HEK293 (cell line): ENCODE data around the gene OR2A14.

Experiments
- CTCF ChIA-PET: fragments of 350-600 bp; formaldehyde crosslinking; extraction: SDS; loops from one replicate; lab custom pipeline; 2021; ENCODE audit warnings: antibody characterized with exemption; lab: Yijun Ruan, JAX
- POLR2A ChIA-PET: fragments of 300-600 bp; formaldehyde crosslinking; extraction: SDS; loops from one replicate; lab custom pipeline; 2020; ENCODE audit warnings: antibody characterized with exemption, inconsistent platforms; lab: Yijun Ruan, JAX
- H3K27ac ChIP-seq: fragments of 200-500 bp; sonication (Bioruptor generic); 2 replicates; pipeline ENCODE4 v1.5.1; 2014; ENCODE audit warnings: low read depth, low read length, control low read depth, inconsistent platforms; ENCODE audit errors: extremely low read depth
- H3K36me3 ChIP-seq, 2 experiments: fragments of 200-500 bp in 1 of 2; sonication (Bioruptor generic) in 1 of 2; 1 replicate in 1 of 2; 2 replicates in 1 of 2; pipeline ENCODE4 v1.5.1; 2014 to 2017; ENCODE audit warnings: inconsistent platforms in 2 of 2, low read length in 2 of 2; ENCODE audit not compliant: control insufficient read depth in 2 of 2, insufficient read depth in 1 of 2
- H3K4me1 ChIP-seq: fragments of 200-500 bp; sonication (Bioruptor generic); 2 replicates; pipeline ENCODE4 v1.5.1; 2014; ENCODE audit warnings: mild to moderate bottlenecking, low read length, inconsistent platforms; ENCODE audit not compliant: control insufficient read depth, insufficient read depth
- H3K4me3 ChIP-seq: 2 replicates; pipeline ENCODE4 v1.5.1; 2011; ENCODE audit warnings: low read depth, mild to moderate bottlenecking, control low read depth, low read length, moderate library complexity
- H3K9me3 ChIP-seq: fragments of 200-500 bp; sonication (Bioruptor generic); 2 replicates; pipeline ENCODE4 v1.5.1; 2014; ENCODE audit warnings: low read depth, low read length, inconsistent platforms; ENCODE audit not compliant: control insufficient read depth, insufficient read depth
- MEIS1 ChIP-seq: sonication (generic); formaldehyde crosslinking; IDR thresholded peaks from 2 replicates; pipeline ENCODE4 v1.8.1; 2022; ENCODE audit warnings: missing genetic modification reagents, mild to moderate bottlenecking, borderline replicate concordance
- OVOL3 ChIP-seq: fragments of 450-650 bp; formaldehyde crosslinking; IDR thresholded peaks from 2 replicates; pipeline ENCODE4 v1.5.1; 2016; ENCODE audit warnings: missing biosample characterization, missing genetic modification characterization
- RBAK ChIP-seq: fragments of 450-650 bp; formaldehyde crosslinking; IDR thresholded peaks from 2 replicates; pipeline ENCODE4 v1.5.1; 2016; ENCODE audit warnings: missing biosample characterization, missing genetic modification characterization
- SETDB1 ChIP-seq: IDR thresholded peaks from one replicate; pipeline ENCODE4 v1.6.1; 2017; ENCODE audit warnings: mild to moderate bottlenecking, low read length, moderate library complexity, mixed read lengths; ENCODE audit not compliant: insufficient read length
- ZBTB10 ChIP-seq: fragments of 450-650 bp; formaldehyde crosslinking; IDR thresholded peaks from 2 replicates; pipeline ENCODE4 v1.5.1; 2016; ENCODE audit warnings: missing biosample characterization, missing genetic modification characterization
- ZBTB44 ChIP-seq: fragments of 450-650 bp; IDR thresholded peaks from 2 replicates; pipeline ENCODE4 v1.5.1; 2018; ENCODE audit warnings: missing biosample characterization, mild to moderate bottlenecking, missing genetic modification characterization
- ZFHX2 ChIP-seq: fragments of 450-650 bp; formaldehyde crosslinking; conservative IDR thresholded peaks from 2 replicates; pipeline ENCODE4 v1.5.1; 2016; ENCODE audit warnings: missing biosample characterization, missing genetic modification characterization
- ZFP3 ChIP-seq: fragments of 450-650 bp; formaldehyde crosslinking; IDR thresholded peaks from 2 replicates; pipeline ENCODE4 v1.5.1; 2016; ENCODE audit warnings: low read depth, missing biosample characterization, missing genetic modification characterization
- ZNF10 ChIP-seq: fragments of 450-650 bp; formaldehyde crosslinking; IDR thresholded peaks from 2 replicates; pipeline ENCODE4 v1.5.1; 2017; ENCODE audit warnings: missing biosample characterization, missing genetic modification characterization
- ZNF140 ChIP-seq: fragments of 450-650 bp; formaldehyde crosslinking; IDR thresholded peaks from 2 replicates; pipeline ENCODE4 v1.5.1; 2016; ENCODE audit warnings: missing biosample characterization, missing genetic modification characterization
- ZNF169 ChIP-seq: fragments of 450-650 bp; formaldehyde crosslinking; IDR thresholded peaks from 2 replicates; pipeline ENCODE4 v1.5.1; 2016; ENCODE audit warnings: missing biosample characterization, missing genetic modification characterization
- ZNF214 ChIP-seq: fragments of 450-650 bp; formaldehyde crosslinking; IDR thresholded peaks from 2 replicates; pipeline ENCODE4 v1.5.1; 2017; ENCODE audit warnings: missing biosample characterization, mild to moderate bottlenecking, missing genetic modification characterization, borderline replicate concordance
- ZNF223 ChIP-seq: fragments of 450-650 bp; formaldehyde crosslinking; IDR thresholded peaks from 2 replicates; pipeline ENCODE4 v1.5.1; 2016; ENCODE audit warnings: missing biosample characterization, missing genetic modification characterization
- ZNF311 ChIP-seq: fragments of 450-650 bp; formaldehyde crosslinking; IDR thresholded peaks from 2 replicates; pipeline ENCODE4 v1.5.1; 2017; ENCODE audit warnings: missing biosample characterization, missing genetic modification characterization, borderline replicate concordance
- ZNF473 ChIP-seq: fragments of 450-650 bp; formaldehyde crosslinking; IDR thresholded peaks from 2 replicates; pipeline ENCODE4 v1.5.1; 2017; ENCODE audit warnings: missing biosample characterization, missing genetic modification characterization
- ZNF514 ChIP-seq: fragments of 450-650 bp; formaldehyde crosslinking; IDR thresholded peaks from 2 replicates; pipeline ENCODE4 v1.5.1; 2016; ENCODE audit warnings: missing biosample characterization, missing genetic modification characterization
- ZNF521 ChIP-seq: fragments of 450-650 bp; formaldehyde crosslinking; IDR thresholded peaks from 2 replicates; pipeline ENCODE4 v1.5.1; 2017; ENCODE audit warnings: missing biosample characterization, mild to moderate bottlenecking, missing genetic modification characterization
- ZNF600 ChIP-seq: fragments of 450-650 bp; formaldehyde crosslinking; IDR thresholded peaks from 2 replicates; pipeline ENCODE4 v1.5.1; 2016; ENCODE audit warnings: missing biosample characterization, missing genetic modification characterization
- ZNF658 ChIP-seq: fragments of 450-650 bp; formaldehyde crosslinking; IDR thresholded peaks from 2 replicates; pipeline ENCODE4; 2016; ENCODE audit warnings: missing biosample characterization, missing genetic modification characterization
- ZNF776 ChIP-seq: fragments of 450-650 bp; formaldehyde crosslinking; IDR thresholded peaks from 2 replicates; pipeline ENCODE4 v1.5.0; 2017; ENCODE audit warnings: missing biosample characterization, missing genetic modification characterization, borderline replicate concordance
- ZSCAN4 ChIP-seq: fragments of 450-650 bp; formaldehyde crosslinking; IDR thresholded peaks from 2 replicates; pipeline ENCODE4 v1.5.1; 2017; ENCODE audit warnings: missing biosample characterization, missing genetic modification characterization
- ZXDB ChIP-seq: fragments of 450-650 bp; formaldehyde crosslinking; IDR thresholded peaks from 2 replicates; pipeline ENCODE4 v1.5.1; 2016; ENCODE audit warnings: missing biosample characterization, missing genetic modification characterization

The OR2A14 gene

GRCh38 chr7:144122876-144123275 lies at the start of gene OR2A14:
TSS of gene OR2A14 (plus strand) at chr7:144123176. CDS start at chr7:144129113, 5,937 bp downstream.
- Histone ChIP-seq H3K9me3 (no peaks in the 10 kb centered on the region), H3K4me3 (no peak within 1 kb of the TSS)
- TF ChIP-seq ZNF514 (tag by site-specific recombination) (no peak), ZXDB (tag by site-specific recombination) (no peak), ZNF223 (tag by site-specific recombination) (no peak), OVOL3 (tag by site-specific recombination) (no peak), ZBTB44 (tag by site-specific recombination) (no peak), ZNF658 (no peak), ZNF600 (no peak), ZNF10 (tag by site-specific recombination) (no peak), ZNF521 (no peak), RBAK (tag by site-specific recombination) (no peak), ZBTB10 (tag by site-specific recombination) (no peak), ZFHX2 (tag by site-specific recombination) (no peak), ZNF311 (tag by site-specific recombination) (no peak), ZNF473 (tag by site-specific recombination) (no peak), SETDB1 (no peak), ZNF169 (tag by site-specific recombination) (no peak), ZNF776 (tag by site-specific recombination) (no peak)
- TF ChIP-seq, all 188 proteins: peak for 0
- Histone ChIP-seq H3K27ac (no peak within 1 kb of the TSS), H3K36me3 (no peaks in the 10 kb centered on the region), H3K4me1 (no peaks in the 10 kb centered on the region)
- ChIA-PET POLR2A (no interaction called here), CTCF (interaction anchor here (0.6 kb wide), 1 partner anchor 650 kb away, joined by 3 read pairs; no protein-coding TSS in a partner anchor)

GRCh38 chr7:144074374-144074773 lies 48.6 kb upstream of the OR2A14 start:
- no peak for TF ChIP-seq ZBTB44 (tag by site-specific recombination)
- TF ChIP-seq MEIS1 (CRISPR knock-in tag), result no peak
- TF ChIP-seq ZNF140 (tag by site-specific recombination), result no peak
- no peak for TF ChIP-seq ZNF214 (tag by site-specific recombination)
- no peak for TF ChIP-seq ZSCAN4 (tag by site-specific recombination)
- TF ChIP-seq ZFP3, result no peak
- TF ChIP-seq, all 188 proteins: peak for 0
- H3K4me3 ChIP-seq, result no peak overlapping the region
- CTCF ChIA-PET, result no interaction called here
- POLR2A ChIA-PET, result no interaction called here
- H3K27ac ChIP-seq, result no peak overlapping the region
- no peaks in the 10 kb centered on the region for H3K4me1 ChIP-seq
- no peaks in the 10 kb centered on the region for H3K9me3 ChIP-seq
- no peaks in the 10 kb centered on the region for H3K36me3 ChIP-seq
